ENCODE results near the gene LAMA4. TPM values are rescaled to one million over a fixed set of nuclear protein-coding genes. Genes with fewer than 3 reads are reported as not detected.

LAMA4 gene
- total RNA-seq, 4 donors from 2014 or later: 189 to 459 (median 376) TPM

- DNase-seq (ENCODE audit: low spot score) (no peak), ATAC-seq (ENCODE audit: low FRiP score) (no peak)
- TF ChIP-seq, protein P1, sequence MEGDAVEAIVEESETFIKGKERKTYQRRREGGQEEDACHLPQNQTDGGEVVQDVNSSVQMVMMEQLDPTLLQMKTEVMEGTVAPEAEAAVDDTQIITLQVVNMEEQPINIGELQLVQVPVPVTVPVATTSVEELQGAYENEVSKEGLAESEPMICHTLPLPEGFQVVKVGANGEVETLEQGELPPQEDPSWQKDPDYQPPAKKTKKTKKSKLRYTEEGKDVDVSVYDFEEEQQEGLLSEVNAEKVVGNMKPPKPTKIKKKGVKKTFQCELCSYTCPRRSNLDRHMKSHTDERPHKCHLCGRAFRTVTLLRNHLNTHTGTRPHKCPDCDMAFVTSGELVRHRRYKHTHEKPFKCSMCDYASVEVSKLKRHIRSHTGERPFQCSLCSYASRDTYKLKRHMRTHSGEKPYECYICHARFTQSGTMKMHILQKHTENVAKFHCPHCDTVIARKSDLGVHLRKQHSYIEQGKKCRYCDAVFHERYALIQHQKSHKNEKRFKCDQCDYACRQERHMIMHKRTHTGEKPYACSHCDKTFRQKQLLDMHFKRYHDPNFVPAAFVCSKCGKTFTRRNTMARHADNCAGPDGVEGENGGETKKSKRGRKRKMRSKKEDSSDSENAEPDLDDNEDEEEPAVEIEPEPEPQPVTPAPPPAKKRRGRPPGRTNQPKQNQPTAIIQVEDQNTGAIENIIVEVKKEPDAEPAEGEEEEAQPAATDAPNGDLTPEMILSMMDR (IDR thresholded peaks at IDR 0.05): no peak
Measured at GRCh38 chr6:112081569-112081968, 172.8 kb downstream of the LAMA4 start.

- ATAC-seq (ENCODE audit: low FRiP score) (no peak), DNase-seq (ENCODE audit: low spot score) (no peak)
- TF ChIP-seq, protein P1 (IDR thresholded peaks at IDR 0.05): no peak
Measured at GRCh38 chr6:112066606-112067005, 187.8 kb downstream of the LAMA4 start.

DNA sequence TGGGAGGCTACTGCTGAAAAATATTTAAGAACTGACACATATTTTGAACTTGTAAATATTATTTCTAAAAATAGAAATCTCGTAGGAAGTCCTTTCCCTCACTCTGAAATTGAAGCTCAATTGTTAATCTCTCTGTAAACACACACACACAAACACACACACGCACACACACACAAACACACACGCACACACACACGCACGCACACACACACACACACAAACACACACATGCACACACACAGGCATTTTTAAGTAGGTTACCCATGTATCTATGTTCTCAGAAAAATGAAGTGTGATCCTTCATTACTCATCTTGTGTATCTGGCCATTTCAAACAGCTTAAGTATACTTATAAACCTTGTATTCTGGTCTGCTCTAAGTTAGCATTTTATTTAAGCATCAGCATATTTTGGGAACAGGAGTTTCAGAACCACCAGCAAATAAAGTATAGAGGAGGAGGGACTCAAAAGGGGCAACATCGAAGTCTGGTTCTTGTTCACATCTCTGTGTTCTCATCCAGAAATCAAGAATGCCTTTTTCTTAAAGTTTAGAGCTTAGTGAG lies 188.9 kb downstream of the LAMA4 start:
- TF ChIP-seq, protein P1 (IDR thresholded peaks at IDR 0.05): no peak
- ATAC-seq (ENCODE audit: low FRiP score) (no peak), DNase-seq (ENCODE audit: low spot score) (no peak)

DNA sequence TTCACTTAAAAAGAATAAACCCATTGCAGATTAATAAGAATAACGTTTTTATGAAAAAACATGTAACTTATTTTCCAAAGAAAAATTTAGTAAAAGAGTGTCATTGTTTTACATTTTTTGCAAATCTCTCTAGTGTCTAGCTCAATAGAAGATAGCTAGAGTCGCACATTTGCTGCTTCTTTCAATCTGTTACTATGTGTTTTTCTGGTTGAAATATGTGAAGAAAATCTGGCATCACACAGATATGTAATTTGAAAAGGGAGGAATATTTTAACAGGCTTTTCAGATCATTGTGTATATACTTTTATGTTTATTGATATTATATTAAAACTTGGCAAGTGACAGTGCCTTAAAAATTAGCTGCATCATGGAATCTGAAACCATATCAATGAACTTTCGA lies 191.4 kb downstream of the LAMA4 start:
- ATAC-seq (ENCODE audit: low FRiP score): no peak
- no peak for DNase-seq (ENCODE audit: low spot score)
- TF ChIP-seq, protein P1 (IDR thresholded peaks at IDR 0.05): no peak

GRCh38 chr6:112061605-112062004 lies 192.8 kb downstream of the LAMA4 start:
- no peak for ATAC-seq (ENCODE audit: low FRiP score)
- DNase-seq (ENCODE audit: low spot score): no peak
- TF ChIP-seq, protein P1 (IDR thresholded peaks at IDR 0.05): no peak

Small RNA genes lying within 50 kb of the gene (small RNA-seq; reads per million reads assigned to genes)
- gene RNU6-1226P: not detected

Other genes starting within 250 kb of the LAMA4 start
- gene CCN6, start 200.5 kb downstream of the LAMA4 start, total RNA-seq: under 1 TPM in 1 of 4 donors, not detected in 3; 0.56 TPM
- gene TUBE1, start 167.1 kb downstream of the LAMA4 start, total RNA-seq: 10 to 100 TPM; 21.0 to 68.7 (median 31.6) TPM
- gene FAM229B, start 167.0 kb downstream of the LAMA4 start, total RNA-seq: 10 to 100 TPM in 3 of 4 donors, 1 to 10 TPM in 1; 4.9 to 17.2 (median 12.4) TPM
- gene RFPL4B, start 92.8 kb upstream of the LAMA4 start, total RNA-seq: under 1 TPM in 2 of 4 donors, not detected in 2; 0.19 to 0.25 TPM

Measured in omental fat pad (tissue), 4 donors.